GM20000 (cell line): ENCODE data around the gene KXD1.
A peak's percentile ranks its signal among the peaks of the same experiment; 100 is the strongest.

Experiments used
- DNase-seq: peaks from one replicate; pipeline ENCODE4 v3.0.0; 2012; ENCODE audit warnings: low spot score
- CTCF ChIP-seq: IDR thresholded peaks from 2 replicates; pipeline ENCODE4 v1.5.1; 2012; ENCODE audit warnings: mild to moderate bottlenecking, control low read depth; ENCODE audit errors: extremely low read depth, missing control alignments

The KXD1 gene

GRCh38 chr19:18568367-18568766 lies 10.7 kb downstream of the KXD1 start:
- no peak for TF ChIP-seq CTCF
- DNase-seq, result no peak

DNA sequence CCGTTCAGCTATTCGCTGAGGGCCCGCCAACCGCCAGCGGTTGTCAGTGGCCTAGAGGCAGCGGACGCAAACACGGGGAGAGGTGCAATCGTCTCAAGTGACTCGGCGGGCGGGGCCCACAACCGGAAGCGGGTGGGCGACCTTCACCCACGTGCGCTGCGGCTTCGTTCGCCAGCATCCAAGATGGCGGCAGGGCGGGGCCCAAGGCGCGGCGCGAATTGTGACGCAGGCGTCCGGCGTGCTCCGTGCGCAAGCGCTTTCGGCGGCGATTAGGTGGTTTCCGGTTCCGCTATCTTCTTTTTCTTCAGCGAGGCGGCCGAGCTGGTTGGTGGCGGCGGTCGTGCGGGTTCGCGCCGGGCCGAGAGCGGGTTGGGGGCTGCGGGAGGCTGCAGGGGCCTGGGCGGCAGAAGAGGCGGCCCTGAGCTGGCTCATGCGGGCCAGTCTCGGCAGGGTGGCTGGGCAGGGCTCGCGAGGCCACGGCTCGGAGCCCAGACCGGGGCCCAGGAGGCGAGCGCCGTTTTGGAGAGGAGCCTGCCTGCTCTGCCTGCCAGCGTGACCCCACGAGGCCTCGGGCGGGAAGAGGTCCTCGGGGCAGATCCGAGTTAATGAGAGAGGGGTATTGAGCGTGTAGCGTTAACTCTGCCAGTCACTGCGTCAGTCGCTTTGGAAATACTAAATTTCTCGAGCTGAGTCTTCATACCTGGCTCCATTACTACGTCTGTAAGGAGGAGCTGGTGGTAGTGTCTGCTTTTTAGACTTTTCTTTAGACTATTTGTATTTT lies 14.1 kb downstream of the KXD1 start, which contains the start of gene UBA52:
UBA52 (plus strand) TSS at position 294 of the 781 bp plus-strand sequence. CDS start 1,444 bp downstream, outside the sequence.
- DNase-seq, result peak; percentile 95
- no peak for TF ChIP-seq CTCF

- TF ChIP-seq CTCF, result no peak
- DNase-seq, result no peak
Observed at GRCh38 chr19:18574691-18575291, 17.1 kb downstream of the KXD1 start.

DNA sequence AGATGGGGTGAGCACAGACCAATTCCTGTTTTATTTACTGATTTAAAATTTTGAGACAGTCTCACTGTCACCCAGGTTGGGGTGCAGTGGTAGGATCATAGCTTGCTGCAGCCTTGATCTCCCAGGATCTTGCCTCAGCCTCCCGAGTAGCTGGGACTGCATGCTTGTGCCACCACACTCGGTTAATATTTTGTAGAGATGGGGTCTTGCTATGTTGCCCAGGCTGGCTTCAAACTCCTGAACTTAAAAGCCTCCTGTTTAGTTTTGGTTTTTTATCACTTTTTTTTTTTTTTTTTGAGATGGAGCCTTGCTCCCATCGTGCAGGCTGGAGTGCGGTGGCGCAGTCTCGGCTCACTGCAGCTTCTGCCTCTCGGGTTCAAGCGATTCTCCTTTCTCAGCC lies 18.7 kb downstream of the KXD1 start:
- DNase-seq, result no peak
- TF ChIP-seq CTCF, result no peak

GRCh38 chr19:18577365-18577914 lies 19.8 kb downstream of the KXD1 start:
- no peak for TF ChIP-seq CTCF
- no peak for DNase-seq

DNA sequence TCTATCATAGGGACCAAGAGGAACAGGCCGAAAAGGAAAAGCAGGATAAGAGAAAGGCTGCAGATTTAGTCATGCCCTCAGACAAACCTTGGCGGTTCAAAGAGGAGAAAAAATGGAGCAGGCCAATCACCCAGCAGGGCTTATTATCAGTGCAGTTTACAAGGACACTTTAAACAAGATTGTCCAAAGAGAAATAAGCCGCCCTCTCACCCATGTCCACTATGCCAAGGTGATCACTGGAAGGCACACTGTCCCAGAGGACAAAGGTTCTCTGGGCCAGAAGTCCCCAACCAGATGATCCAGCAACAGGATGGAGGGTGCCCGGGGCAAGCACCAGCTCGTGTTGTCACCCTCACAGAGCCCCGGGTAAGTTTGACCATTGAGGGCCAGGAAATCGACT lies 22.6 kb downstream of the KXD1 start:
- no peak for TF ChIP-seq CTCF
- DNase-seq, result no peak

GRCh38 chr19:18586306-18586705 lies 28.6 kb downstream of the KXD1 start:
- no peak for DNase-seq

More at GRCh38 chr19:18586306-18586705, 28.6 kb downstream of the KXD1 start:
- TF ChIP-seq CTCF, result no peak
